ENCODE measurements around the gene KIF3B. TPM values are rescaled to one million over a fixed set of nuclear protein-coding genes. Genes with fewer than 3 reads are reported as not detected.

The KIF3B gene
- polyA plus RNA-seq, 1 donor (not counting 4 experiments of a cell fraction or from before 2014, with no cell fraction given), result 20.3 TPM

- H3K9ac ChIP-seq (ENCODE audit: control insufficient read depth, extremely low read depth, insufficient read depth, low read length), result no peak overlapping the region
- peaks cover 11% of the 10 kb centered on the region for H3K4me1 ChIP-seq (ENCODE audit: control insufficient read depth, extremely low read depth, insufficient read depth, low read length)
- H2AFZ ChIP-seq (ENCODE audit: control insufficient read depth, low read length), result no peak overlapping the region
- H3K9me3 ChIP-seq (ENCODE audit: control insufficient read depth, low read depth, low read length), result no peaks in the 10 kb centered on the region
- no peak for FAIRE-seq
- H3K9me1 ChIP-seq (ENCODE audit: control insufficient read depth, extremely low read depth, insufficient read depth, low read length), result no peaks in the 10 kb centered on the region
- H4K20me1 ChIP-seq (ENCODE audit: control insufficient read depth, extremely low read depth, insufficient read depth, low read length), result no peaks in the 10 kb centered on the region
- H3K36me3 ChIP-seq (ENCODE audit: control insufficient read depth in 2 of 2, extremely low read depth in 1 of 2, insufficient read depth in 2 of 2, low read length in 2 of 2), result peaks cover 0 to 8% of the 10 kb centered on the region in 2 experiments
- no peak for TF ChIP-seq EZH2 (IDR thresholded peaks at IDR 0.05; ENCODE audit: low read length)
- peak; percentile 18 to 52 (median 36) for TF ChIP-seq CTCF (optimal IDR thresholded peaks at IDR 0.05 in 1 of 3, IDR thresholded peaks at IDR 0.05 in 1 of 3, conservative IDR thresholded peaks at IDR 0.05 in 1 of 3; ENCODE audit: extremely low read depth in 1 of 3, insufficient read depth in 2 of 3, low read length in 3 of 3)
- dilution Hi-C loops (cut with MboI; ENCODE audit: extremely low pct_ligation_motif_present, low sequenced_read_pairs), result no loop called here
- no peak overlapping the region for H3K4me2 ChIP-seq (ENCODE audit: control insufficient read depth, extremely low read depth, insufficient read depth, low read depth, low read length)
- DNase-seq (ENCODE audit: low read depth, low spot score), result no peak
- H3K4me3 ChIP-seq (ENCODE audit: control insufficient read depth in 2 of 3, extremely low read depth in 1 of 3, insufficient read depth in 2 of 3, low read depth in 1 of 3, low read length in 3 of 3), result no peak overlapping the region
- no peaks in the 10 kb centered on the region for H3K79me2 ChIP-seq (ENCODE audit: control insufficient read depth, insufficient read depth, low read length)
- no peaks in the 10 kb centered on the region for H3K27me3 ChIP-seq (ENCODE audit: control insufficient read depth, extremely low read depth, insufficient read depth, low read length)
- no peak overlapping the region for H3K27ac ChIP-seq (ENCODE audit: control insufficient read depth, insufficient read depth, low read length)
Observed at GRCh38 chr20:32336918-32337347, 59.5 kb downstream of the KIF3B start.

GRCh38 chr20:32337937-32338661 lies 60.6 kb downstream of the KIF3B start:
- Histone ChIP-seq H3K36me3 (ENCODE audit: control insufficient read depth in 2 of 2, extremely low read depth in 1 of 2, insufficient read depth in 2 of 2, low read length in 2 of 2) (peaks cover 0 to 5% of the 10 kb centered on the region in 2 experiments), H3K4me3 (ENCODE audit: control insufficient read depth in 2 of 3, extremely low read depth in 1 of 3, insufficient read depth in 2 of 3, low read depth in 1 of 3, low read length in 3 of 3) (no peak overlapping the region), H3K9ac (ENCODE audit: control insufficient read depth, extremely low read depth, insufficient read depth, low read length) (no peak overlapping the region), H2AFZ (ENCODE audit: control insufficient read depth, low read length) (no peak overlapping the region), H3K79me2 (ENCODE audit: control insufficient read depth, insufficient read depth, low read length) (no peaks in the 10 kb centered on the region), H3K4me2 (ENCODE audit: control insufficient read depth, extremely low read depth, insufficient read depth, low read depth, low read length) (no peak overlapping the region), H3K4me1 (ENCODE audit: control insufficient read depth, extremely low read depth, insufficient read depth, low read length) (peaks cover 15% of the 10 kb centered on the region), H3K9me1 (ENCODE audit: control insufficient read depth, extremely low read depth, insufficient read depth, low read length) (no peaks in the 10 kb centered on the region), H3K9me3 (ENCODE audit: control insufficient read depth, low read depth, low read length) (no peaks in the 10 kb centered on the region), H4K20me1 (ENCODE audit: control insufficient read depth, extremely low read depth, insufficient read depth, low read length) (no peaks in the 10 kb centered on the region), H3K27ac (ENCODE audit: control insufficient read depth, insufficient read depth, low read length) (no peak overlapping the region), H3K27me3 (ENCODE audit: control insufficient read depth, extremely low read depth, insufficient read depth, low read length) (no peaks in the 10 kb centered on the region)
- no peak for FAIRE-seq
- dilution Hi-C loops (cut with MboI; ENCODE audit: extremely low pct_ligation_motif_present, low sequenced_read_pairs), result no loop called here
- TF ChIP-seq CTCF (optimal IDR thresholded peaks at IDR 0.05 in 1 of 3, IDR thresholded peaks at IDR 0.05 in 1 of 3, conservative IDR thresholded peaks at IDR 0.05 in 1 of 3; ENCODE audit: extremely low read depth in 1 of 3, insufficient read depth in 2 of 3, low read length in 3 of 3) (no peak), EZH2 (IDR thresholded peaks at IDR 0.05; ENCODE audit: low read length) (no peak)
- DNase-seq (ENCODE audit: low read depth, low spot score), result no peak

Data from keratinocyte (primary cell).